ENCODE data around the gene PAX5.

- TF ChIP-seq NR3C1 (IDR thresholded peaks at IDR 0.05) (no peak), MYC (IDR thresholded peaks at IDR 0.05; ENCODE audit: borderline replicate concordance, low read length) (no peak), CTCF (IDR thresholded peaks at IDR 0.05) (no peak), POLR2A (IDR thresholded peaks at IDR 0.05; ENCODE audit: low read length) (no peak), EP300 (IDR thresholded peaks at IDR 0.05) (no peak), RARB (CRISPR knock-in tag; IDR thresholded peaks at IDR 0.05) (no peak), RFX5 (IDR thresholded peaks at IDR 0.05) (no peak), ZFP36 (IDR thresholded peaks at IDR 0.05; ENCODE audit: borderline replicate concordance, partially characterized antibody) (no peak), JUN (IDR thresholded peaks at IDR 0.05) (no peak), MAFK (IDR thresholded peaks at IDR 0.05; ENCODE audit: partially characterized antibody) (no peak), HOXB5 (CRISPR knock-in tag; IDR thresholded peaks at IDR 0.05) (no peak)
- TF ChIP-seq, protein P1, sequence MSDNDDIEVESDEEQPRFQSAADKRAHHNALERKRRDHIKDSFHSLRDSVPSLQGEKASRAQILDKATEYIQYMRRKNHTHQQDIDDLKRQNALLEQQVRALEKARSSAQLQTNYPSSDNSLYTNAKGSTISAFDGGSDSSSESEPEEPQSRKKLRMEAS (IDR thresholded peaks at IDR 0.05): no peak
- TF ChIP-seq, protein P2, sequence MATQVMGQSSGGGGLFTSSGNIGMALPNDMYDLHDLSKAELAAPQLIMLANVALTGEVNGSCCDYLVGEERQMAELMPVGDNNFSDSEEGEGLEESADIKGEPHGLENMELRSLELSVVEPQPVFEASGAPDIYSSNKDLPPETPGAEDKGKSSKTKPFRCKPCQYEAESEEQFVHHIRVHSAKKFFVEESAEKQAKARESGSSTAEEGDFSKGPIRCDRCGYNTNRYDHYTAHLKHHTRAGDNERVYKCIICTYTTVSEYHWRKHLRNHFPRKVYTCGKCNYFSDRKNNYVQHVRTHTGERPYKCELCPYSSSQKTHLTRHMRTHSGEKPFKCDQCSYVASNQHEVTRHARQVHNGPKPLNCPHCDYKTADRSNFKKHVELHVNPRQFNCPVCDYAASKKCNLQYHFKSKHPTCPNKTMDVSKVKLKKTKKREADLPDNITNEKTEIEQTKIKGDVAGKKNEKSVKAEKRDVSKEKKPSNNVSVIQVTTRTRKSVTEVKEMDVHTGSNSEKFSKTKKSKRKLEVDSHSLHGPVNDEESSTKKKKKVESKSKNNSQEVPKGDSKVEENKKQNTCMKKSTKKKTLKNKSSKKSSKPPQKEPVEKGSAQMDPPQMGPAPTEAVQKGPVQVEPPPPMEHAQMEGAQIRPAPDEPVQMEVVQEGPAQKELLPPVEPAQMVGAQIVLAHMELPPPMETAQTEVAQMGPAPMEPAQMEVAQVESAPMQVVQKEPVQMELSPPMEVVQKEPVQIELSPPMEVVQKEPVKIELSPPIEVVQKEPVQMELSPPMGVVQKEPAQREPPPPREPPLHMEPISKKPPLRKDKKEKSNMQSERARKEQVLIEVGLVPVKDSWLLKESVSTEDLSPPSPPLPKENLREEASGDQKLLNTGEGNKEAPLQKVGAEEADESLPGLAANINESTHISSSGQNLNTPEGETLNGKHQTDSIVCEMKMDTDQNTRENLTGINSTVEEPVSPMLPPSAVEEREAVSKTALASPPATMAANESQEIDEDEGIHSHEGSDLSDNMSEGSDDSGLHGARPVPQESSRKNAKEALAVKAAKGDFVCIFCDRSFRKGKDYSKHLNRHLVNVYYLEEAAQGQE (IDR thresholded peaks at IDR 0.05): no peak
Measured at GRCh38 chr9:37033141-37033540, 927 bp downstream of the PAX5 start.

Measured in A549 (cell line).